IMR-90 (cell line): ENCODE measurements around the gene MAN2A1. TPM values are rescaled to one million over a fixed set of nuclear protein-coding genes. Genes with fewer than 3 reads are reported as not detected.

ENCODE experiments used
- ATAC-seq: fragments of 200-7000 bp; cut with Tn5 transposase; 2 replicates; pipeline ENCODE4 v1.9.1; 2020; ENCODE audit warnings: low read depth, mild to moderate bottlenecking, moderate library complexity
- BruUV-seq: library from RNA; stranded (reverse); fragments of 400-500 nt; replicated peaks from 2 replicates; lab custom pipeline; 2021; lab: Mats Ljungman, UMichigan
- CTCF ChIA-PET: fragments of 300-600 bp; formaldehyde crosslinking; extraction: SDS; loops from one replicate; lab custom pipeline; 2021; ENCODE audit warnings: antibody characterized with exemption; lab: Yijun Ruan, JAX
- POLR2A ChIA-PET: fragments of 300-600 bp; sonication (Branson Sonifier 250); formaldehyde crosslinking; loops from one replicate; lab custom pipeline; 2022; ENCODE audit warnings: antibody characterized with exemption; ENCODE audit not compliant: unreplicated experiment; lab: Charles Lee
- DNase-seq: peaks from one replicate; pipeline ENCODE4 v3.0.0; 2013
- H2AFZ ChIP-seq: replicated peaks from 2 replicates; pipeline ENCODE3; 2013; ENCODE audit warnings: low read length, mild to moderate bottlenecking; ENCODE audit not compliant: poor library complexity
- H2AK5ac ChIP-seq: 2 replicates; pipeline ENCODE4 v1.6.1; 2013; ENCODE audit warnings: low read depth, low read length, inconsistent platforms
- H2AK9ac ChIP-seq: replicated peaks from 2 replicates; pipeline ENCODE3; 2013; ENCODE audit warnings: mild to moderate bottlenecking, low read depth, low read length, moderate library complexity; ENCODE audit not compliant: poor library complexity
- H2BK120ac ChIP-seq: 2 replicates; pipeline ENCODE4 v1.6.1; 2013; ENCODE audit warnings: low read depth, low read length, inconsistent platforms
- H2BK15ac ChIP-seq: 3 replicates; pipeline ENCODE4 v1.6.1; 2013; ENCODE audit warnings: low read depth, low read length, inconsistent platforms
- H2BK20ac ChIP-seq: 2 replicates; pipeline ENCODE4 v1.6.1; 2013; ENCODE audit warnings: low read depth, mild to moderate bottlenecking, inconsistent platforms, low read length, moderate library complexity
- H2BK5ac ChIP-seq: 2 replicates; pipeline ENCODE4 v1.6.1; 2013; ENCODE audit warnings: mild to moderate bottlenecking, low read depth, low read length, inconsistent platforms; ENCODE audit not compliant: poor library complexity, severe bottlenecking
- H3K14ac ChIP-seq: replicated peaks from 2 replicates; pipeline ENCODE4 v1.6.1; 2013; ENCODE audit warnings: low read depth, low read length, inconsistent platforms
- H3K18ac ChIP-seq: 2 replicates; pipeline ENCODE4 v1.6.1; 2013; ENCODE audit warnings: low read depth, low read length, control low read depth
- H3K23ac ChIP-seq: 2 replicates; pipeline ENCODE4 v1.6.1; 2013; ENCODE audit warnings: low read depth, low read length, inconsistent platforms
- H3K27ac ChIP-seq: 2 replicates; pipeline ENCODE4 v1.5.1; 2013; ENCODE audit warnings: mild to moderate bottlenecking, control low read depth, low read length; ENCODE audit not compliant: insufficient read depth
- H3K27me3 ChIP-seq: 2 replicates; pipeline ENCODE4 v1.6.1; 2013; ENCODE audit warnings: low read length; ENCODE audit not compliant: control insufficient read depth, insufficient read depth
- H3K36me3 ChIP-seq: 2 replicates; pipeline ENCODE4 v1.6.1; 2013; ENCODE audit warnings: low read length, mixed read lengths; ENCODE audit not compliant: control insufficient read depth, insufficient read depth
- H3K4ac ChIP-seq: 2 replicates; pipeline ENCODE4 v1.6.1; 2013; ENCODE audit warnings: low read depth, low read length, inconsistent platforms
- H3K4me1 ChIP-seq: 2 replicates; pipeline ENCODE4 v1.6.1; 2013; ENCODE audit warnings: low read length, mixed read lengths; ENCODE audit not compliant: control insufficient read depth, insufficient read depth
- H3K4me2 ChIP-seq: 2 replicates; pipeline ENCODE4 v1.6.1; 2013; ENCODE audit warnings: low read depth, mild to moderate bottlenecking, control low read depth, low read length, moderate library complexity
- H3K4me3 ChIP-seq: 2 replicates; pipeline ENCODE4 v1.5.1; 2013; ENCODE audit warnings: low read depth, mild to moderate bottlenecking, control low read depth, low read length, moderate library complexity; ENCODE audit not compliant: insufficient read depth
- H3K56ac ChIP-seq: 2 replicates; pipeline ENCODE4 v1.6.1; 2013; ENCODE audit warnings: low read length, inconsistent platforms; ENCODE audit not compliant: insufficient read depth; ENCODE audit errors: extremely low read depth
- H3K79me1 ChIP-seq, 2 experiments: 2 replicates each; pipeline ENCODE4 v1.6.1; 2013; ENCODE audit warnings: low read length in 2 of 2, inconsistent platforms in 1 of 2, low read depth in 1 of 2
- H3K9ac ChIP-seq: 2 replicates; pipeline ENCODE4 v1.6.1; 2013; ENCODE audit warnings: low read depth, low read length, control low read depth
- H3K9me1 ChIP-seq: 2 replicates; pipeline ENCODE4 v1.6.1; 2013; ENCODE audit warnings: low read length, inconsistent platforms; ENCODE audit not compliant: insufficient read depth
- H3K9me3 ChIP-seq: 2 replicates; pipeline ENCODE4 v1.6.1; 2013; ENCODE audit warnings: low read length; ENCODE audit not compliant: control insufficient read depth, insufficient read depth
- H4K20me1 ChIP-seq: 2 replicates; pipeline ENCODE4 v1.6.1; 2013; ENCODE audit warnings: low read length, inconsistent platforms; ENCODE audit not compliant: insufficient read depth
- H4K5ac ChIP-seq: 2 replicates; pipeline ENCODE4 v1.6.1; 2013; ENCODE audit warnings: mild to moderate bottlenecking, low read depth, low read length, control low read depth
- H4K8ac ChIP-seq, 2 experiments: 2 replicates each; pipeline ENCODE4 v1.6.1; 2013; ENCODE audit warnings: low read depth in 2 of 2, low read length in 2 of 2, control low read depth in 1 of 2, inconsistent platforms in 1 of 2
- H4K91ac ChIP-seq: 2 replicates; pipeline ENCODE4 v1.6.1; 2013; ENCODE audit warnings: low read depth, low read length, inconsistent platforms; ENCODE audit not compliant: insufficient read depth
- BHLHE40 ChIP-seq: fragments of 150-350 bp; IDR thresholded peaks from 2 replicates; pipeline ENCODE4 v1.6.1; 2016; ENCODE audit warnings: mild to moderate bottlenecking, low read depth, low read length
- CEBPB ChIP-seq: IDR thresholded peaks from 2 replicates; pipeline ENCODE4 v1.6.1; 2012; ENCODE audit warnings: low read depth, low read length, improper control_type of control experiment
- CHD1 ChIP-seq: IDR thresholded peaks from 2 replicates; pipeline ENCODE4 v1.6.1; 2012; ENCODE audit warnings: low read depth, low read length, improper control_type of control experiment
- CTCF ChIP-seq: conservative IDR thresholded peaks from 2 replicates; pipeline ENCODE4 v1.5.1; 2012; ENCODE audit warnings: mild to moderate bottlenecking, low read depth, low read length, improper control_type of control experiment
- FOS ChIP-seq: fragments of 150-350 bp; IDR thresholded peaks from 2 replicates; pipeline ENCODE4 v1.6.1; 2016; ENCODE audit warnings: low read depth, low read length
- MXI1 ChIP-seq: IDR thresholded peaks from 2 replicates; pipeline ENCODE4 v1.6.1; 2012; ENCODE audit warnings: low read depth, mild to moderate bottlenecking, low read length, moderate library complexity, borderline replicate concordance
- NFE2L2 ChIP-seq: fragments of 150-350 bp; IDR thresholded peaks from 2 replicates; pipeline ENCODE4 v1.6.1; 2016; ENCODE audit warnings: low read depth, mild to moderate bottlenecking, low read length
- POLR2A ChIP-seq: IDR thresholded peaks from 2 replicates; pipeline ENCODE4 v1.6.1; 2012; ENCODE audit warnings: mild to moderate bottlenecking, low read depth, low read length
- RCOR1 ChIP-seq: IDR thresholded peaks from 2 replicates; pipeline ENCODE4 v1.6.1; 2012; ENCODE audit warnings: mild to moderate bottlenecking, low read length, improper control_type of control experiment; ENCODE audit not compliant: insufficient replicate concordance
- RFX5 ChIP-seq: IDR thresholded peaks from 2 replicates; pipeline ENCODE4 v1.8.0; 2012; ENCODE audit warnings: low read depth, mild to moderate bottlenecking, low read length, moderate library complexity
- SMC3 ChIP-seq: fragments of 150-350 bp; IDR thresholded peaks from 2 replicates; pipeline ENCODE4 v1.6.1; 2016; ENCODE audit warnings: low read depth, mild to moderate bottlenecking, antibody characterized with exemption, low read length, moderate library complexity
- USF2 ChIP-seq: fragments of 150-350 bp; IDR thresholded peaks from 2 replicates; pipeline ENCODE4 v1.6.1; 2017; ENCODE audit warnings: mild to moderate bottlenecking, antibody characterized with exemption, low read length, low read depth
- WGBS, 2 experiments: methylation state at CpG; one replicate each; pipeline versions ENCODE4 v1.1.5 to v1.1.7; 2013; ENCODE audit warnings: missing lambda C conversion rate in 2 of 2; ENCODE audit not compliant: insufficient read length in 1 of 2; ENCODE audit errors: extremely low coverage in 2 of 2; 5-methylcytosine and 5-hydroxymethylcytosine counted together
- dilution Hi-C: fragments of 300-500 bp; cut with HindIII; formaldehyde crosslinking; loops from one replicate; pipeline ENCODE4 v1.14.3; 2018; ENCODE audit warnings: low sequenced_read_pairs; ENCODE audit not compliant: unreplicated experiment
- in situ Hi-C: fragments of 300-500 bp; cut with MboI; formaldehyde crosslinking; loops from 3 replicates; pipeline ENCODE4 v1.14.3; 2019; ENCODE audit warnings: low sequenced_read_pairs, inconsistent platforms, mixed read lengths
- intact Hi-C: fragments of 100-400 bp; cut with micrococcal nuclease; formaldehyde crosslinking; loops from 2 replicates; pipeline ENCODE4 v1.10.0; 2022
- polyA plus RNA-seq, 3 experiments: library from polyadenylated mRNA; depleted of rRNA; stranded (reverse); fragments of >200 nt; gene quantifications; 2 replicates each; pipeline ENCODE4 v1.2.3, GENCODE V29; 2012; ENCODE audit warnings: low replicate concordance in 1 of 3
- total RNA-seq: library from RNA; depleted of rRNA; stranded (reverse); fragments of >200 nt; gene quantifications from 2 replicates; pipeline ENCODE4 v1.2.3, GENCODE V29; 2012

MAN2A1 gene
- total and polyA plus RNA-seq, 2 of the 4 experiments (the other 2 are of a cell fraction): 16.4 to 29.6 TPM

- no peak for TF ChIP-seq RFX5
- no peak for TF ChIP-seq CHD1
Measured at GRCh38 chr5:109690975-109691574, 1.3 kb downstream of the MAN2A1 start (continued).

- WGBS, 2 experiments: no CpG with 5 or more reads among the region's 1 CpG
- BruUV-seq: no TSS peak
- DNase-seq (peak; percentile 64), ATAC-seq (no peak)
- Histone ChIP-seq H2BK120ac (no peak overlapping the region), H3K23ac (no peak overlapping the region), H3K14ac (no peak overlapping the region), H2AFZ (no peak overlapping the region), H3K9me3 (peaks cover 6% of the 10 kb centered on the region; the same call in 1 of the 2 replicates), H3K4me3 (peak overlapping the region; percentile 12; the same call in 1 of the 2 replicates), H3K9me1 (peaks cover 8% of the 10 kb centered on the region), H3K9ac (no peak overlapping the region), H4K8ac (0 out of 4 replicates have a peak overlapping the region, but pooled peaks of 1 of the 2 experiments have one; percentile 53), H3K4me2 (peak overlapping the region; percentile 85), H2BK20ac (no peak overlapping the region), H4K91ac (no peak overlapping the region; the same call in 1 of the 2 replicates), H3K27ac (no peak overlapping the region), H3K36me3 (no peaks in the 10 kb centered on the region; the same call in 1 of the 2 replicates), H3K4me1 (peaks cover 18% of the 10 kb centered on the region), H3K79me1 (peaks cover 11 to 43% of the 10 kb centered on the region in 2 experiments; a peak in 3 of 4 replicates), H3K18ac (no peak overlapping the region), H4K20me1 (peaks cover 26% of the 10 kb centered on the region), H3K4ac (no peak overlapping the region), H3K27me3 (no peaks in the 10 kb centered on the region), H3K56ac (no peak overlapping the region), H4K5ac (no peak overlapping the region), H2AK5ac (no peak overlapping the region), H2BK5ac (peak overlapping the region; percentile 4), H2BK15ac (0 out of 3 replicates have a peak overlapping the region, but pooled peaks have one; percentile 39), H2AK9ac (no peak overlapping the region)
- dilution Hi-C loops: no loop called here
- POLR2A ChIA-PET: no interaction called here
- intact Hi-C loops: loop anchor here (1.0 to 5.0 kb wide), 5 partner anchors 51 to 935 kb away; no protein-coding TSS in a partner anchor
- CTCF ChIA-PET: interaction anchor here (0.6 to 1.0 kb wide), 3 partner anchors 67 to 628 kb away, joined by 3 read pairs; no protein-coding TSS in a partner anchor
- in situ Hi-C loops: loop anchor here (25.0 kb wide), 1 partner anchor 920 kb away; no protein-coding TSS in a partner anchor
- no peak for TF ChIP-seq NFE2L2
- TF ChIP-seq CEBPB: no peak
- no peak for TF ChIP-seq FOS
- no peak for TF ChIP-seq SMC3
- no peak for TF ChIP-seq RFX5
- TF ChIP-seq MXI1: no peak
- TF ChIP-seq USF2: no peak
- TF ChIP-seq BHLHE40: no peak
- no peak for TF ChIP-seq CTCF
- TF ChIP-seq CHD1: no peak
- TF ChIP-seq POLR2A: no peak
- no peak for TF ChIP-seq RCOR1
Measured at GRCh38 chr5:109691996-109692395, 2.3 kb downstream of the MAN2A1 start.
